Measurements from ENCODE around the gene TMEM248.
"Not testable (repeated sequence)": the region's sequence is repeated elsewhere in the genome, so short reads cannot be mapped to it uniquely, and the experiment has no call there.

The TMEM248 gene

GRCh38 chr7:66952343-66953043 is 31.5 kb downstream of the TMEM248 start:
- DNase-seq = no peak

GRCh38 chr7:66953044-66953427 is 32.0 kb downstream of the TMEM248 start:
- no peak for DNase-seq

- DNase-seq = no peak
Observed at GRCh38 chr7:66957595-66958290, 36.7 kb downstream of the TMEM248 start.

- DNase-seq = no peak
Observed at GRCh38 chr7:66958538-66959350, 37.7 kb downstream of the TMEM248 start.

- no peak for DNase-seq
Observed at GRCh38 chr7:66960192-66960591, 39.2 kb downstream of the TMEM248 start.

GRCh38 chr7:66961096-66961495 is 40.1 kb downstream of the TMEM248 start:
- DNase-seq = no peak

GRCh38 chr7:66964411-66964810 is 43.4 kb downstream of the TMEM248 start:
- DNase-seq = no peak

GRCh38 chr7:66967029-66967428 is 46.0 kb downstream of the TMEM248 start:
- no peak for DNase-seq

- DNase-seq = not testable (repeated sequence)
Observed at GRCh38 chr7:66969001-66969400, 48.0 kb downstream of the TMEM248 start.

- DNase-seq = no peak
Observed at GRCh38 chr7:66970310-66970709, 49.3 kb downstream of the TMEM248 start.

- DNase-seq = no peak
Observed at GRCh38 chr7:66974986-66975590, 54.1 kb downstream of the TMEM248 start.

GRCh38 chr7:66978312-66978711 is 57.3 kb downstream of the TMEM248 start:
- not testable (repeated sequence) for DNase-seq

GRCh38 chr7:66979013-66979412 is 58.0 kb downstream of the TMEM248 start:
- not testable (repeated sequence) for DNase-seq

GRCh38 chr7:66980336-66980735 is 59.3 kb downstream of the TMEM248 start:
- not testable (repeated sequence) for DNase-seq

GRCh38 chr7:66989552-66989951 is 68.5 kb downstream of the TMEM248 start:
- DNase-seq = not testable (repeated sequence)

GRCh38 chr7:66994051-66994450 is 73.0 kb downstream of the TMEM248 start:
- DNase-seq = not testable (repeated sequence)

GRCh38 chr7:66994691-66995049 is 73.6 kb downstream of the TMEM248 start:
- peak; percentile 47 for DNase-seq

GRCh38 chr7:66995050-66995776 is 74.2 kb downstream of the TMEM248 start, which contains the start of gene SBDS:
SBDS (minus strand) TSS chr7:66995586; CDS start chr7:66995417, 169 bp downstream.
- peak; percentile 91 for DNase-seq

GRCh38 chr7:66996444-66997191 is 75.6 kb downstream of the TMEM248 start, which contains the start of gene TYW1:
TYW1 (plus strand) TSS chr7:66996833; CDS start chr7:66996979, 146 bp downstream.
- DNase-seq = peak; percentile 96

- DNase-seq = not testable (repeated sequence)
Observed at GRCh38 chr7:67000601-67001258, 79.7 kb downstream of the TMEM248 start.

- not testable (repeated sequence) for DNase-seq
Observed at GRCh38 chr7:67004145-67004544, 83.1 kb downstream of the TMEM248 start.

Data from activated CD4-positive, alpha-beta T cell treated with anti-CD3 and anti-CD28 coated beads for 1 hour (primary cell).